GM23338 (cell line): Measurements from ENCODE around the gene VCL. TPM values are rescaled to one million over a fixed set of nuclear protein-coding genes. Genes with fewer than 3 reads are reported as not detected.

Experiments used
- ATAC-seq: fragments of 200-7000 bp; cut with Tn5 transposase; 3 replicates; pipeline ENCODE4 v1.9.1; 2020
- DNase-seq: peaks from one replicate; pipeline ENCODE4 v3.0.0-alpha.2; 2015; ENCODE audit warnings: low spot score
- H2AFZ ChIP-seq: fragments of 200-600 bp; sonication (generic); 2 replicates; pipeline ENCODE4 v1.8.0; 2016; ENCODE audit warnings: antibody characterized with exemption, mild to moderate bottlenecking, moderate library complexity
- H3F3A ChIP-seq: fragments of 200-600 bp; sonication (generic); replicated peaks from 2 replicates; pipeline ENCODE4 v1.8.0; 2017; ENCODE audit warnings: antibody characterized with exemption, mixed run types, low read depth
- H3K27ac ChIP-seq: fragments of 200-600 bp; sonication (generic); 2 replicates; pipeline ENCODE4 v1.6.1; 2016; ENCODE audit warnings: low read depth
- H3K27me3 ChIP-seq: fragments of 200-600 bp; sonication (generic); 2 replicates; pipeline ENCODE4 v1.8.0; 2016; ENCODE audit warnings: mild to moderate bottlenecking, mixed run types, moderate library complexity; ENCODE audit not compliant: insufficient read depth
- H3K36me3 ChIP-seq: fragments of 200-600 bp; sonication (generic); 2 replicates; pipeline ENCODE4 v1.8.0; 2016; ENCODE audit warnings: mild to moderate bottlenecking; ENCODE audit not compliant: insufficient read depth
- H3K4me1 ChIP-seq: fragments of 200-600 bp; sonication (generic); 2 replicates; pipeline ENCODE4 v1.8.0; 2016; ENCODE audit warnings: mild to moderate bottlenecking, moderate library complexity; ENCODE audit not compliant: insufficient read depth
- H3K4me2 ChIP-seq: fragments of 200-600 bp; sonication (generic); 2 replicates; pipeline ENCODE4 v1.7.1; 2017; ENCODE audit warnings: mixed run types
- H3K4me3 ChIP-seq: fragments of 200-600 bp; sonication (generic); 2 replicates; pipeline ENCODE4 v1.6.1; 2016; ENCODE audit warnings: mixed run types
- H3K79me2 ChIP-seq: fragments of 200-600 bp; sonication (generic); replicated peaks from 2 replicates; pipeline ENCODE4 v1.8.0; 2017; ENCODE audit warnings: mild to moderate bottlenecking; ENCODE audit not compliant: insufficient read depth
- H3K9me2 ChIP-seq: fragments of 200-600 bp; sonication (generic); 2 replicates; pipeline ENCODE4 v1.8.0; 2017; ENCODE audit not compliant: insufficient read depth
- H4K20me1 ChIP-seq: fragments of 200-600 bp; sonication (generic); replicated peaks from 2 replicates; pipeline ENCODE4 v1.8.0; 2017; ENCODE audit warnings: mild to moderate bottlenecking; ENCODE audit not compliant: insufficient read depth
- H3K27ac Mint-ChIP-seq: 2 replicates; pipeline ENCODE4 v1.8.0; 2020; ENCODE audit warnings: inconsistent platforms, mild to moderate bottlenecking, moderate library complexity, mixed read lengths
- H3K27me3 Mint-ChIP-seq: 3 replicates; pipeline ENCODE4 v1.8.0; 2022; ENCODE audit warnings: low read depth, mild to moderate bottlenecking, moderate library complexity, mixed read lengths, inconsistent platforms; ENCODE audit not compliant: insufficient read depth, poor library complexity
- H3K36me3 Mint-ChIP-seq: 3 replicates; pipeline ENCODE4 v1.8.0; 2021; ENCODE audit warnings: low read depth, mild to moderate bottlenecking, inconsistent platforms, moderate library complexity, mixed read lengths
- H3K4me1 Mint-ChIP-seq: 3 replicates; pipeline ENCODE4 v1.8.0; 2020; ENCODE audit warnings: mild to moderate bottlenecking, inconsistent platforms, mixed read lengths
- H3K4me3 Mint-ChIP-seq: 3 replicates; pipeline ENCODE4 v1.8.0; 2021; ENCODE audit warnings: moderate library complexity, mild to moderate bottlenecking, inconsistent platforms, mixed read lengths
- H3K9me3 Mint-ChIP-seq: 3 replicates; pipeline ENCODE4 v1.8.0; 2020; ENCODE audit warnings: moderate library complexity, mild to moderate bottlenecking, inconsistent platforms, mixed read lengths
- CREB1 ChIP-seq: fragments of 250-450 bp; sonication (Bioruptor Pico); IDR thresholded peaks from 2 replicates; pipeline ENCODE4 v1.5.0; 2020; ENCODE audit warnings: low read depth, mild to moderate bottlenecking, moderate library complexity
- CTCF ChIP-seq, 2 experiments: fragments of 200-600 bp in 1 of 2; sonication (generic) in 1 of 2; conservative IDR thresholded peaks; 2 replicates each; pipeline versions ENCODE4 v1.5.1 to v1.6.1; 2016 to 2017; ENCODE audit warnings: antibody characterized with exemption in 2 of 2, low read depth in 2 of 2, mild to moderate bottlenecking in 2 of 2, moderate library complexity in 1 of 2
- ETS1 ChIP-seq: IDR thresholded peaks from 2 replicates; pipeline ENCODE4 v1.6.1; 2016; ENCODE audit warnings: antibody characterized with exemption
- EZH2 ChIP-seq: fragments of 200-600 bp; sonication (generic); IDR thresholded peaks from one replicate; pipeline ENCODE4 v1.8.0; 2017; ENCODE audit warnings: antibody characterized with exemption, mild to moderate bottlenecking, low read depth; ENCODE audit not compliant: unreplicated experiment
- EZH2phosphoT487 ChIP-seq: fragments of 200-600 bp; sonication (generic); IDR thresholded peaks from one replicate; pipeline ENCODE4 v1.8.1; 2018; ENCODE audit warnings: antibody characterized with exemption; ENCODE audit not compliant: unreplicated experiment
- NANOG ChIP-seq: IDR thresholded peaks from 2 replicates; pipeline ENCODE4 v1.6.1; 2016; ENCODE audit warnings: antibody characterized with exemption, borderline replicate concordance
- REST ChIP-seq: IDR thresholded peaks from one replicate; pipeline ENCODE4 v1.6.1; 2018; ENCODE audit warnings: antibody characterized with exemption; ENCODE audit not compliant: unreplicated experiment
- STAT1 ChIP-seq: IDR thresholded peaks from one replicate; pipeline ENCODE4 v1.6.1; 2016; ENCODE audit warnings: antibody characterized with exemption; ENCODE audit not compliant: unreplicated experiment
- ZNF462 ChIP-seq: fragments of 250-450 bp; sonication (Bioruptor Pico); IDR thresholded peaks from 2 replicates; pipeline ENCODE4 v1.5.0; 2020; ENCODE audit warnings: mild to moderate bottlenecking, moderate library complexity
- polyA plus RNA-seq: library from polyadenylated mRNA; unstranded; fragments of >200 nt; fragmentation: Nextera tagmentation; extraction: Ambion mirVana; gene quantifications from 2 replicates; pipeline ENCODE4 v1.2.1, GENCODE V29; 2016
- total RNA-seq: library from RNA; depleted of rRNA; stranded (reverse); fragments of >200 nt; shearing (Covaris generic); gene quantifications from 2 replicates; pipeline ENCODE4 v1.2.3, GENCODE V29; 2014

VCL gene
- total and polyA plus RNA-seq, 2 experiments from 2014 or later = 60.7 to 254 TPM

- no peak overlapping the region for H3K4me3 Mint-ChIP-seq
- H3K36me3 ChIP-seq = peaks cover 56% of the 10 kb centered on the region
- H3K27me3 ChIP-seq = no peaks in the 10 kb centered on the region
- no peak for TF ChIP-seq STAT1
- no peak for TF ChIP-seq CREB1 (CRISPR knock-in tag)
- no peak for TF ChIP-seq EZH2
- TF ChIP-seq EZH2phosphoT487 = no peak
- no peak for TF ChIP-seq NANOG
- peaks cover 86% of the 10 kb centered on the region for H3K36me3 Mint-ChIP-seq
- H4K20me1 ChIP-seq = peaks cover 18% of the 10 kb centered on the region
- no peaks in the 10 kb centered on the region for H3K9me2 ChIP-seq
- H3K4me2 ChIP-seq = no peak overlapping the region
- peaks cover 7% of the 10 kb centered on the region for H3K27me3 Mint-ChIP-seq
- H3K27ac Mint-ChIP-seq = peak overlapping the region; percentile 55; the same call in 1 of the 2 replicates
- peaks cover 30% of the 10 kb centered on the region for H3F3A ChIP-seq
- H3K4me1 Mint-ChIP-seq = no peaks in the 10 kb centered on the region
- no peak for ATAC-seq
- H3K27ac ChIP-seq = peak overlapping the region; percentile 33; the same call in 1 of the 2 replicates
- no peak overlapping the region for H2AFZ ChIP-seq
- H3K4me3 ChIP-seq = no peak overlapping the region
- H3K4me1 ChIP-seq = no peaks in the 10 kb centered on the region
- H3K9me3 Mint-ChIP-seq = no peaks in the 10 kb centered on the region
- no peaks in the 10 kb centered on the region for H3K79me2 ChIP-seq
- no peak for DNase-seq
These were observed 120.9 kb downstream of the VCL start for GRCh38 chr10:74118804-74119203.

GRCh38 chr10:74120911-74121310 is 123.0 kb downstream of the VCL start:
- no peaks in the 10 kb centered on the region; the same call in 1 of the 2 replicates for H3K4me1 ChIP-seq
- no peaks in the 10 kb centered on the region for H3K27me3 ChIP-seq
- peaks cover 15% of the 10 kb centered on the region for H4K20me1 ChIP-seq
- no peak overlapping the region for H2AFZ ChIP-seq
- H3K27ac Mint-ChIP-seq = no peak overlapping the region
- DNase-seq = no peak
- peaks cover 75% of the 10 kb centered on the region for H3K36me3 Mint-ChIP-seq
- H3K4me3 ChIP-seq = no peak overlapping the region
- H3K36me3 ChIP-seq = peaks cover 55% of the 10 kb centered on the region
- H3K9me3 Mint-ChIP-seq = no peaks in the 10 kb centered on the region
- no peak overlapping the region for H3K4me3 Mint-ChIP-seq
- no peak for ATAC-seq
- H3K4me1 Mint-ChIP-seq = no peaks in the 10 kb centered on the region
- peaks cover 2% of the 10 kb centered on the region for H3K27me3 Mint-ChIP-seq
- H3K27ac ChIP-seq = peak overlapping the region; percentile 67; the same call in 1 of the 2 replicates
- H3K9me2 ChIP-seq = no peaks in the 10 kb centered on the region
- H3K79me2 ChIP-seq = no peaks in the 10 kb centered on the region
- no peak overlapping the region for H3K4me2 ChIP-seq
- peaks cover 30% of the 10 kb centered on the region for H3F3A ChIP-seq
- TF ChIP-seq CTCF (conservative IDR thresholded peaks at IDR 0.05; ENCODE audit: low read depth in 2 of 2) (no peak), ETS1 (no peak), ZNF462 (CRISPR knock-in tag) (no peak), REST (no peak), EZH2phosphoT487 (no peak), CREB1 (CRISPR knock-in tag) (no peak)
